Activated CD4-positive, alpha-beta T cell treated with anti-CD3 and anti-CD28 coated beads, Interleukin-2, amount 50 U/mL, for 4 hours (primary cell): Measurements from ENCODE around the gene FCGBP.

Experiments
- DNase-seq, 2 experiments: peaks; one replicate each; pipeline ENCODE4 v3.0.0-alpha.2; 2020

The FCGBP gene

GRCh38 chr19:39943586-39943985, 9.2 kb upstream of the FCGBP start:
- no peak for DNase-seq

GRCh38 chr19:39942366-39942730, 7.9 kb upstream of the FCGBP start:
- DNase-seq = no peak

GRCh38 chr19:39941615-39942365, 7.4 kb upstream of the FCGBP start:
- peak; percentile 30 to 38 for DNase-seq

- no peak for DNase-seq
These were observed 6.7 kb upstream of the FCGBP start for GRCh38 chr19:39941151-39941550.

DNA sequence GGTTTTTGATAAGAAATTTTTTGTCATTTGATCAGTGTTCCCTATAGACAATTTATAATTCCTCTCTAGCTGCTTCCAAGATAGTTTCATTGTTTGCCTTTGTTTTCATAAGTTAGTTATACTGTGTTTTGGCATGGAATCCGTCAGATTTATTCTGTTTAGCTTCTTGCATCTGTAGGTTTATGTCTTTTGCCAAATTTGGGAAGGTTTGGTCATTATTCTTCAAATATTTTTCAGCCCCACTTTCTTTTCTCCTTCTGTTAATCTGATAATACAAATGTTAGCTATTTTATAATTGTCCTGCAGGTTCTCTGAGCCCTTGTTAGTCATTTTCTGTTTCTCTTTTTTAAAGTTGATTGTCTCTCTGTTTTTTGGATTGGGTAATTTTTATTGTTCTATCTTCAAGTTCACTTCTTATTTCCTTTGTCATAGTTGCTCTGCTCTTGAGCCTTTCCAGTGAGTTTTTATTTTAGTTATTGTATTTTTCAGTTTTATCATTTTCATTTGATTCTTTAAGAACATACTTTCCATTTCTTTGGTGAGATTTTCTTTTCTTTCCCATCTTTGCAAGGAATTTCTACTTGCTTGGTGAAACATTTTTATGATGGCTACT, 5.9 kb upstream of the FCGBP start:
- no peak for DNase-seq

- no peak for DNase-seq
These were observed 5.1 kb upstream of the FCGBP start for GRCh38 chr19:39939556-39939955.

DNA sequence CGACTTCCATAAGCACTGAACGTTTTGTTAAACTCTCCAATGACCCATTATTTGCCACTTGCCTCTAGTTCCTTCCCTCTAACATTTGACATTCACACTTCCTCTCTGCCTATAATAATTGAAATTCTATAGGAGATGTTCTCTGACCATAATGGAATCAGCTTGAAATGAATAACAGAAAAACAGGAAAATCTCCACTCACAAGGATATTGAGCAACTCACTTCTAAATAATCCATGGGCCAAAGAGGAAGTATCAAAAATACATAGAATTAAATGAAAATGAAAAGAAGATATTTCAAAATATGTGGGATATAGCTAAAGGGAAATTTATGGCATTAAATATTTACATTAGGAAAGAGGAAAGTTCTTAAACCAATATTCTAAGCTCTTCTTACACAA, 3.4 kb upstream of the FCGBP start:
- DNase-seq = no peak

DNA sequence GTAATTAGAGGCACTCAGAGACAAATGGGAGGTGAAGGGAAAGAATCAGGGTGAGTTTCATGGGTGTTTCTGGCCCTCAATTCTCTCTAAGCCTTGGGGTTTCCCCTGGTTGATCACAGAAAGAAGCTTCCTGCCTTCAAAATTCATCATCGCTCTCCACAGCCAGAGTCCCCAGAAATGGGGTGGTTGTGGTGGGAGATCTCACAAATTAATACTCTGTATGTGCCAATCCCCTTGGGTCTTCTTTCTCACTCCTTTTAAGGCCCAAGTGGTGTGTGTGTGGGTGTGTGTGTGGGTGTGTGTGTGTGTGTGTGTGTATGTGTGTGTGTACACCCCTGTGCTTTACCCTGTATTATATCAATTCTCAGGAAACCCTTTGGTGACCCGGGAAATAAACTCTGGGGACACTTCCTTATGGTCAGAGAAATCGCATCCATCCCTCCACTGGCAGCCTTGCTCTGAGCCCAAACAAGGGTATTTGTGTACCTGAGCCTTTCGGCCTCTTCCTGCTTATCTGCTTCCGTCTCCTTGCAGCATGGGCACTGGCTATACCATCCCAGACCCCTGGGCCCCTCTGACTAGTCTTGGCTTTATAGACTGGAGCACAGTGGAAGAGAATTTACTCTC, 2.8 kb upstream of the FCGBP start:
- DNase-seq = peak; percentile 54 to 62

DNA sequence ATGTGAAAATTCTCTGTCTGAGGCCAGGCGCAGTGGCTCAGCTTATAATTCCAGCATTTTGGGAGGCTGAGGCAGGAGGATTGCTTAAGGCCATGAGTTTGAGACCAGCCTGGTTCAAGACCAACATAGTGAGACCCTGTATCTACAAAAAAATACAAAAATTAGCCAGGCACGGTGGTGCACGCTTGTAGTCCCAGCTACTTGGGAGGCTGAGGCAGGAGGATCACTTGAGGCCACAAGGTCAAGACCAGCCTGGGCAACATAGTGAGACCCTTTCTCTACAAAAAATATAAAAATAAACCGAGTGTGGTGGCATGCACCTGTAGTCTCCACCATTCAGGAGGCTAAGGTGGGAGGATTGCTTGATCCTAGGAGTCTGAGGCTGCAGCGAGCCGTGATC, 2.2 kb upstream of the FCGBP start:
- no peak for DNase-seq

DNA sequence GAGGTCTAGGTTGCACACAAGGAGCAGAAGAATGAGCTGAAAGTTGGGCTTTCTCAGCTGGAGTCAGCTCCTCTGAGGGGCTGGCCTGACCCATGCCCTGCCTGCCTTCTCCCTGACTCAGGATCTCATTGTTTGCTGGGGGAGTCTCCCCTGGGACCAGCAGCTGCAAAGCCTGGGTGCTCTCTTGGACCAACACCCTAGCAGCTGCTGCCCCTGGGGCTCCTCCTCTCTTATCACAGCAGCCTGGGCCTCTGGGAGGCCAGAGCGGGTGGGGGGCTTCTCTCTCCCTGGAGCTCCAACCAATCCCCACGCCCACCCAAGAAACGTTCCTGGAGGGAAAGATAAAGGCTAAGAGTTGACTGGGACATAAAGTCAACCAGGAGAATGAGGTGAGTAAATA, 1.6 kb upstream of the FCGBP start:
- no peak for DNase-seq

GRCh38 chr19:39935364-39935661, 879 bp upstream of the FCGBP start:
- no peak for DNase-seq

GRCh38 chr19:39929750-39930149, 4.7 kb downstream of the FCGBP start:
- DNase-seq = no peak

- DNase-seq = no peak
These were observed 6.1 kb downstream of the FCGBP start for GRCh38 chr19:39928357-39928725.

DNA sequence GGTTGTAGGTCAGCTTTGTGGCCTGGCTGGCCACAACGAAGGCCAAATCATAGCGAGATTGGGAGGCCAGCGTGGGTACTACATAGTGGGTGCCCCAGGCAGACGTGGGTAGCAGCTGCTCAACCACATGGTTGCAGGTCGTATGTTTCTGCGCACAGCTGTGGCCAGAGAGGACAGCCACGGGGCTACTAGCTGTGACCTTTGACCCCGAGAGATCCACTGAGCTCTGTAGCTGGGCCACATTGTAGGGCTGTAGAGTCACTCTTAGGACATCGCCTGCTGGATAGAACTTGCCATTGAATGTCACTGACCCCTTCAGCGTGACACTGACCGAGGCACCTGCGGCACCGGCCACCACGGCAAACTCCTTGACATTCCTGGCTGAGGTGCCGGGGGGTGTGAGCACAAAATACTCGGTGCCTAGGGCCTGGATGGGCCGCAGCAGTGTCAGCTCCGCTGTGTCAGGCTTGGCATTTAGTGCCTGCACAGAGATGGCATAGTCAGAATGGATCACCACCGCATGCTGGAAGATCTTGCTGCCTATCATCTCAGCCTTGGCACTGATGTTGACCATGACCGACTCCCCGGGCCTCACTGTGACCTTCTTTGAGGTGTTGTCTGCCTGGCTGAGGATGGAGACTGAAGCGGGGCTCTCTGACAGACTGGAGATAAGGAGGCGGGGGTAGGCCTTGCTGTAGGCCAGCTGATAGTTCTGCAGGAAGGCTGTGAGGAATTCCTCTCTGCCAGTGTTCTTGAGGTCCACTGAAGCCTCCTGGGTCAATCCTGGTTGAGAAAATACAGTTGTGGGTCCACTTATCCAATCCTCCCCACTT, 6.7 kb downstream of the FCGBP start:
- no peak for DNase-seq

DNA sequence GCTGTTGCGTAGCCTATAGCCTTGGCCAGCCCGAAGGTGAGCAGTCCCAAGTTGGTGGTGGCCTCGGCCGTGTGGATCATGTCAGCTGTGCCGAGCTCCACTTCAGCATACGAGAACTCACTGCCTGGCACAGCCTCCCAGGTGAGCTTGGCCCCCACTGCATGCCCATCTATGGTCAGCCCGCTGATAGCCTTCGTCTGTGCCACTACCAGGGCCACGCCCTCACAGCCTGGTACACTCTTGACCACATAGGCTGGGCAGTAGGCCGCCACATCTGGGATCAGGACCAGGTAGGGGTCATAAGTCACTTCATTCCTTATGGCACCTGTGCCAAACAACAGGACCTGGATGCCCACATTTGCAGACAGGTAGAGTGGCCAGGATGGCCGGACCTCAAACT, 7.4 kb downstream of the FCGBP start:
- DNase-seq = no peak

DNA sequence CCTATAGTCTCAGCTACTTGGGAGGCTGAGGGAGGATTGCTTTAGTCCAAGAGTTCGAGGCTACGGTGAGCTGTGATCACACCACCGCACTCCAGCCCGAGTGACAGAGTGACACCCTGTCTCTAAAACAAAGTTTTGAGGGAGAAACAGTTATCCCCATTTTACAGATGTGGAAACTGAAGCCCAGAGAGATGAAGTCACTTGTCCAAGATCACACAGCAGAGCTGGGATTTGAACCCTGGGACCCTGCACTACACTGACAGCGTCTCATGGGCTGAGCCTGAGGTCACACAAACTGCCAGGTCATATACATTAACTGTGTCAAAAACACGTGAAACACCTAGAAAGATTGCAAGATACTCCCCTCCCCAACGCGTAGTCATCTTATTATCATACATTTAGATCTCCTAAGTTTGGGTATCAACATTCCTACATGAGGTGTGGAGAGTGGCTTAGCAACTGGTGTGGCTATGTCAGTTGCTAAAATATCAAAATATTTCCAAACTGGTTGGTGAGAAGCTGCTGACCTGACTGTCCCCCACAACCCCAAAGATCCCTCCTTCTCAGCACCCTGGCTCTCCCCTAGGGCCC, 8.2 kb downstream of the FCGBP start:
- no peak for DNase-seq

DNA sequence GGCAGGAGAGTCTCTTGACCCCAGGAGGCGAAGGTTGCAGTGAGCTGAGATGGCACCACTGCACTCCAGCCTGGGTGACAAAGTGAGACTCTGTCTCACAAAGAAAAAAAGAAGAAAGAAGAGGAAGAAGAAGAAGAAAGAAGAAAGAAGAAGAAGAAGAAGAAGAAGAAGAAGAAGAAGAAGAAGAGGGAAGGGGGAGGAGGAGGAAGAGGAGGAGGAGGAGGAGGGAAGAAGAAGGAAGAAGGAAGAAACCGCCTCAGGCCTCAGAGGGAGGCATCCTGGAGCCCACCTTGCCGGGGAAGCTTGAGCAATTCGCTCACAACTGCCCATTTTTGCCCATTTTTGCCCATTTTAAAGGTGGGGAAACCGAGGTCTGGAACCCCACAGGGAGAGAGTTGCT, 9.5 kb downstream of the FCGBP start:
- DNase-seq = no peak

- DNase-seq = no peak
These were observed 10.0 kb downstream of the FCGBP start for GRCh38 chr19:39924389-39924788.

DNA sequence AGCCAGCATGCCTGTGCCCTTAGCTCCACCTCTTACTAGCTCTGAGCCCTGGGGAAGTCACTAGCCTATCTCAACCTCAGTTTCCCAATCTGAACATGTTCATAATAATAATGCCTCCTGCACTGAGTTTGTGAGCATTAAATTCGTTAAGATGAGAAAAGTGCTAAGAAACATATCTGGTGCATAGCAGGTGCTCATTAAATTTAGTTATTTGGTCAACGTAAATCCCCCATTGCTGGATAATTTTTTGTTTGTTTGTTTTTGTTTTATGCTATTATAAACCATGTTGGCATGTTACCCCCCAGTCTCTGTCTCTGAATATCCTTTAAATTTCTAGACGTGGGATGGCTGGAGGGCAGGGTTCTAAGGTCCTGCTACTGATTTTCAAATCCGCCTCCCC, 10.6 kb downstream of the FCGBP start:
- DNase-seq = no peak

DNA sequence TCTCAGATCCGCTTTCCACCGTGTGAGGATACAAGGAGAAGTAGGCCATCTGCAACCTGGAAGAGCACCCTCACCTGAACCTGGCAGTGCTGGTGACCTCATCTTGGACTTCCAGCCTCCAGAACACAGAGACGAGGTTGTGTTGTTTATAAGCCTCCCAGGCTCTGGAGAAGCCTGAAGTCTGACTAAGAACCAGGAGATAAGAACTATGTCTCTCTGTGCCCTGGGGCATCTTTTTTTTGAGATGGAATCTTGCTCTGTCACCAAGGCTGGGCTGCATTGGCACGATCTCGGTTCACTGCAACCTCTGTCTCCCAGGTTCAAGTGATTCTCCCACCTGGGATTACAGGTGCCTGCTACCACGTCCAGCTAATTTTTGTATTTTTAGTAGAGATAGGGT, 14.5 kb downstream of the FCGBP start:
- DNase-seq = no peak

- no peak for DNase-seq
These were observed 16.2 kb downstream of the FCGBP start for GRCh38 chr19:39918183-39918651.

- no peak for DNase-seq
These were observed 16.8 kb downstream of the FCGBP start for GRCh38 chr19:39917561-39918182.

DNA sequence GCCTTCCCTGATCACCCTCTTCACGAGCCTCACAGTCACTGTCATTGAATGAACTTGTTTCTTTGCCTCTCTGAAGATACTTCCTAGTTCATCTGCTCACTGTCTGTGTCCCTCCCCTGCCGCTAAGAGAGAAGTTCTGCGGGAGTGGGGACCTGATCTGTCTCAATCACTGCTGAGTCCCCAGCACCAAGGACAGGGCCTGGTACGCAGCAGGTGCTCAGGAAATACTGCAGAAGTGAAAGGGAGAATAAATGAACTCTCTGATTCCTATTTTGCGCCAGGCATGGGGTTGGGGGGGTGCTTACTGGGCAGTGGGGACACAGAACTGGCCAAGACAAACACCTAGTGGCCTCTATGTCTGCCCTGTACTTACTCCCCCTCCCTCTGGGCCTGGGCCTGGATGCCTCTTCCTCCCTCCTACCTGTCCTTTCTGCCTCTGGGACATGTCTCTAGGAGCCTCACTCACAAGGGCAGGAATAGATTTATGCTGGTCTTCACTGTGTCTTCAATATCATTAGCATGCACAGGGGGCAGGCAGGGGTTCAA, 17.5 kb downstream of the FCGBP start:
- DNase-seq = no peak
